Spleen (tissue), 11 donors: ENCODE measurements around the gene KCMF1. TPM values are rescaled to one million over a fixed set of nuclear protein-coding genes. Genes with fewer than 3 reads are reported as not detected.

Experiments
- DNase-seq: peaks from one replicate; pipeline ENCODE4 v3.0.0-alpha.2; 2020
- H3K27ac ChIP-seq, 8 donors: fragments of 200-600 bp; sonication (generic) in 7 of 8; 1 replicate in 4 of 8; 2 replicates in 4 of 8; pipeline versions ENCODE4 v1.5.0 to v1.8.0; 2016 to 2021; ENCODE audit warnings: inconsistent platforms in 4 of 8, mild to moderate bottlenecking in 4 of 8, moderate library complexity in 1 of 8
- H3K27me3 ChIP-seq, 7 donors: fragments of 200-600 bp; sonication (generic) in 6 of 7; replicated peaks in 1 of 7; 1 replicate in 4 of 7; 2 replicates in 3 of 7; pipeline versions ENCODE4 v1.5.0 to v1.8.0; 2016 to 2021; ENCODE audit warnings: inconsistent platforms in 3 of 7, mild to moderate bottlenecking in 1 of 7
- H3K36me3 ChIP-seq, 6 donors: fragments of 200-600 bp; sonication (generic) in 5 of 6; 1 replicate in 4 of 6; 2 replicates in 2 of 6; pipeline versions ENCODE4 v1.5.0 to v1.8.0; 2016 to 2021; ENCODE audit warnings: inconsistent platforms in 2 of 6
- H3K4me1 ChIP-seq, 6 donors: fragments of 200-600 bp; sonication (generic) in 5 of 6; 1 replicate in 3 of 6; 2 replicates in 3 of 6; pipeline versions ENCODE4 v1.5.0 to v1.8.0; 2016 to 2021; ENCODE audit warnings: inconsistent platforms in 3 of 6
- H3K4me3 ChIP-seq, 8 donors: fragments of 200-600 bp; sonication (generic) in 7 of 8; 1 replicate in 4 of 8; 2 replicates in 4 of 8; pipeline versions ENCODE4 v1.5.0 to v1.8.0; 2016 to 2021; ENCODE audit warnings: inconsistent platforms in 4 of 8, mild to moderate bottlenecking in 4 of 8, moderate library complexity in 2 of 8
- H3K9me3 ChIP-seq, 8 donors: fragments of 200-600 bp; sonication (generic) in 7 of 8; 1 replicate in 4 of 8; 2 replicates in 4 of 8; pipeline versions ENCODE4 v1.5.0 to v1.8.0; 2016 to 2021; ENCODE audit warnings: inconsistent platforms in 4 of 8
- CTCF ChIP-seq, 11 experiments: fragments of 200-600 bp in 7 of 11; fragments of 450-650 bp in 4 of 11; sonication (generic) in 4 of 11; IDR thresholded peaks in 8 of 11; conservative IDR thresholded peaks in 3 of 11; 1 replicate in 7 of 11; 2 replicates in 4 of 11; pipeline versions ENCODE4 v1.4.0 to v1.8.0; 2016 to 2021; ENCODE audit warnings: antibody characterized with exemption in 11 of 11, inconsistent platforms in 4 of 11, mild to moderate bottlenecking in 1 of 11
- POLR2A ChIP-seq, 3 donors: fragments of 450-650 bp; IDR thresholded peaks; one replicate each; pipeline ENCODE4 v1.5.1; 2017; ENCODE audit warnings: antibody characterized with exemption in 3 of 3, mild to moderate bottlenecking in 1 of 3
- POLR2AphosphoS5 ChIP-seq, 3 donors: sonication (generic); formaldehyde crosslinking; IDR thresholded peaks; one replicate each; pipeline ENCODE4 v1.5.1; 2017; ENCODE audit warnings: antibody characterized with exemption in 3 of 3
- WGBS, 5 donors: extraction: QIAGEN DNeasy Blood & Tissue Kit in 3 of 5; methylation state at CpG; one replicate each; pipeline versions ENCODE4 v1.1.5 to v1.1.7; 2013 to 2018; 5-methylcytosine and 5-hydroxymethylcytosine counted together
- intact Hi-C: fragments of 100-400 bp; cut with DNase I; formaldehyde crosslinking; loops from one replicate; pipeline ENCODE4 v1.15.0; 2023; ENCODE audit warnings: low total_unique reads
- polyA plus RNA-seq, 3 donors: library from polyadenylated mRNA; stranded (reverse); fragments of 200-250 nt; gene quantifications; one replicate each; pipeline ENCODE4 v1.2.1, GENCODE V29; 2013
- small RNA-seq, 4 donors: library from RNA; depleted of rRNA; stranded (forward); fragments of <200 nt; gene quantifications; one replicate each; pipeline ENCODE3, GENCODE V24; 2016
- total RNA-seq, 7 donors: library from RNA; depleted of rRNA in 3 of 7; stranded (reverse); fragments of >200 nt in 3 of 7; fragmentation: NEBNext Ultra II Directional in 4 of 7; extraction: Animal tissue kit (Norgen Biotek cat#: 25700) in 4 of 7; gene quantifications; one replicate each; pipeline versions ENCODE4 v1.1.0 to v1.2.1, GENCODE V29; 2016 to 2021
- donor health status: healthy with polysubstance abuse.
- donor health status: DM: no; HTN: no; CAD: no; lungs with moderate emphysema.
- donor health status: DM: no; HTN: no; CAD: no.
- donor health status: Bipolar disorder and iron deficiency.
- donor health status: healthy.
- donor health status: DM: no; HTN: no; CAD: no.
- donor health status: DM: yes; HTN: yes; CAD: no.

Gene KCMF1
- total and polyA plus RNA-seq, 10 donors: 15.9 to 68.1 (median 46.9) TPM

GRCh38 chr2:85096616-85097015, 125.7 kb downstream of the KCMF1 start:
- no peak for DNase-seq
- 74 to 91% (median 86%) methylated on average over 6 of the region's 6 CpGs for WGBS, 5 donors
- TF ChIP-seq POLR2A (IDR thresholded peaks at IDR 0.05) (no peak), POLR2AphosphoS5 (IDR thresholded peaks at IDR 0.05) (no peak), CTCF (IDR thresholded peaks at IDR 0.05 in 8 of 11, conservative IDR thresholded peaks at IDR 0.05 in 3 of 11) (no peak)
- H3K4me3 ChIP-seq: no peak overlapping the region
- H3K36me3 ChIP-seq: no peaks in the 10 kb centered on the region
- no peaks in the 10 kb centered on the region for H3K4me1 ChIP-seq
- intact Hi-C loops: no loop called here
- no peaks in the 10 kb centered on the region for H3K9me3 ChIP-seq
- peaks cover 0 to 27% (median 0%) of the 10 kb centered on the region in 7 donors for H3K27me3 ChIP-seq
- H3K27ac ChIP-seq: no peak overlapping the region

DNA sequence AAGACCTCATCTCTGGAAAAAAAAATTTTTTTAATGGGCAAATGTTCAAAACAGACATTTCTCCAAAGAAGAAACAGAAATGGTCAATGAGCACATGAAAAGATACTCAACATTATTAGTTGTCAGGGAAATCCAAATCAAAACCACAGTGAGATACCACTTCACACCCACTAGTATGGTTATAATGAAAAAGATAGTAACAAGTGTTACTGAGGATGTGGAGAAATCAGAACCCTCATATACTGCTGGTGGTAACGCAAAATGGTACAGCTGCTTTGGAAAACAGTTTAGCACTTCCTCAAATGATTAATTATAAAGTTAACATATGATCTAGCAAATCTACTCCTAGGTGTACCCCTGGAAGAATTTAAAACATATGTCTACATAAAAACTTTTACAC, 133.3 kb downstream of the KCMF1 start:
- H3K27ac ChIP-seq: no peak overlapping the region
- H3K36me3 ChIP-seq: no peaks in the 10 kb centered on the region
- H3K27me3 ChIP-seq: peaks cover 0 to 4% (median 0%) of the 10 kb centered on the region in 7 donors
- WGBS, 5 donors: 59 to 75% (median 71%) methylated on average over 1 of the region's 1 CpG
- TF ChIP-seq POLR2A (IDR thresholded peaks at IDR 0.05): no peak
- TF ChIP-seq CTCF (IDR thresholded peaks at IDR 0.05 in 8 of 11, conservative IDR thresholded peaks at IDR 0.05 in 3 of 11): no peak
- no peak for TF ChIP-seq POLR2AphosphoS5 (IDR thresholded peaks at IDR 0.05)
- no peaks in the 10 kb centered on the region for H3K4me1 ChIP-seq
- no peak for DNase-seq
- intact Hi-C loops: no loop called here
- H3K9me3 ChIP-seq: no peaks in the 10 kb centered on the region
- no peak overlapping the region for H3K4me3 ChIP-seq

DNA sequence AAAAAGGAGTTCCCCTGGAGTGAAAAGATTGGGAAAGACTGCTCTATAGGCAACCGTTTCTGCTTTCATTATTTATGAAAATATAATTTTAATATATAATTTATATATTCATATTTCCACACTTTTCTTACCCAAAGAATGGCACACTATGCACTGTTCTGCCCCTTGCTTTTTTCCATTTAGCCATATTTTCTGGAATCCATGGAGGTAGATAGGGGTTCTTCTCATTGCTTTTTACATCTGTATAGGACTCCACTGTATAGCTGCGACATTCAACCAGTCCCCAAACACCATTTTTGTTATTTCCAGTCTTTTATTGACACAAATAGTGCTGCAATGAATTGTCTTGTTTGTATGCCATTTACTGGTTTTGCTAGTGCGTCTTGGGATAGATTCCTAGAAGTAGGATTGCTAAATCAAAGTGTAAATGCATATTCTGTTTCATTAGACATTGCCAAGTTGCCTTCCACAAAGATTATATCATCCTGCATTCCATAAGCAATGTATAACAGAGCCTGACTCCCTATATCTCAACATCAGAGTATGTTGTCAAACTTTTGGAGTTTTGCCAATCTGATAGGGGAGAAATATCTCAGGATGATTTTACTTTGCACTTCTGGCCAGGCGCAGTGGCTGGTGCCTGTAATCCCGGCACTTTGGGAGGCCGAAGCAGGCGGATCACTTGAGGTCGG, 135.7 kb downstream of the KCMF1 start:
- intact Hi-C loops: no loop called here
- peaks cover 0 to 4% (median 0%) of the 10 kb centered on the region in 7 donors for H3K27me3 ChIP-seq

More for the DNA sequence above, 135.7 kb downstream of the KCMF1 start:
- no peak for DNase-seq
- Histone ChIP-seq H3K36me3 (no peaks in the 10 kb centered on the region), H3K4me3 (no peak overlapping the region), H3K4me1 (no peaks in the 10 kb centered on the region), H3K9me3 (no peaks in the 10 kb centered on the region), H3K27ac (no peak overlapping the region)
- WGBS, 5 donors: 75 to 86% (median 79%) methylated on average over 8 of the region's 8 CpGs
- TF ChIP-seq CTCF (IDR thresholded peaks at IDR 0.05 in 8 of 11, conservative IDR thresholded peaks at IDR 0.05 in 3 of 11) (no peak), POLR2A (IDR thresholded peaks at IDR 0.05) (no peak), POLR2AphosphoS5 (IDR thresholded peaks at IDR 0.05) (no peak)

Small RNA genes within 50 kb of the gene (small RNA-seq; reads per million reads assigned to genes)
- 0 reads per million in 4 donors for gene AC078974.1

Other genes with a start within 250 kb of the KCMF1 start
- gene TRABD2A, start 90.1 kb upstream of the KCMF1 start, total RNA-seq: 10 to 100 TPM in 2 of 7 donors, 1 to 10 TPM in 5; 5.4 to 12.5 (median 9.2) TPM
- 1 to 10 TPM; 4.5 to 8.6 (median 5.0) TPM for gene TRABD2A, start 90.1 kb upstream of the KCMF1 start, polyA plus RNA-seq
- 1,000 to 10,000 TPM; 1,416 to 3,222 (median 1,664) TPM for gene TMSB10, start 65.5 kb upstream of the KCMF1 start, total RNA-seq
- gene TMSB10, start 65.5 kb upstream of the KCMF1 start, polyA plus RNA-seq: 1,000 to 10,000 TPM; 2,869 to 3,827 (median 3,008) TPM
- 10 to 100 TPM in 3 of 7 donors, 1 to 10 TPM in 4; 3.3 to 15.8 (median 9.8) TPM for gene TCF7L1, start 162.2 kb downstream of the KCMF1 start, total RNA-seq
- gene TCF7L1, start 162.2 kb downstream of the KCMF1 start, polyA plus RNA-seq: 1 to 10 TPM; 2.0 to 5.2 (median 2.4) TPM